ENCODE results near the gene CTNNA3.

DNA sequence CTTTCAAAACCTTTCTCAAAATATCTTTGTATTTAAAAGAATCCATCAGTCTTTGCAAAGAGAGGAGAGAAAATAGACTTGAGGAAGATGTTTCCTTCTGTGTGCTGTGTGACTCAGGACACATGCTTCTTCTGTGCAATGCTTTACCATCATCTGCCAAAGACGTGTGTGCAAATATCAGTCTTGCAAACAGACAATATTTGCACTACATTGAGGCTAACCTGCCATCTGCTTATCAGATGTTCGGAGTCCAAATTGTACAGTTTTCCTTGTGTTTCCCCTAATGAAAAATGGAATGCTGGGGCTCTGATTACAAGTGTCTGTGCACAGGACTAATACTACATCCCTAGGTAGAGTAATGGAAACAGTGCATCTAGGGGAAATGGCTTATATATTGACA is 1123.3 kb downstream of the CTNNA3 start:
- TF ChIP-seq, protein P1, sequence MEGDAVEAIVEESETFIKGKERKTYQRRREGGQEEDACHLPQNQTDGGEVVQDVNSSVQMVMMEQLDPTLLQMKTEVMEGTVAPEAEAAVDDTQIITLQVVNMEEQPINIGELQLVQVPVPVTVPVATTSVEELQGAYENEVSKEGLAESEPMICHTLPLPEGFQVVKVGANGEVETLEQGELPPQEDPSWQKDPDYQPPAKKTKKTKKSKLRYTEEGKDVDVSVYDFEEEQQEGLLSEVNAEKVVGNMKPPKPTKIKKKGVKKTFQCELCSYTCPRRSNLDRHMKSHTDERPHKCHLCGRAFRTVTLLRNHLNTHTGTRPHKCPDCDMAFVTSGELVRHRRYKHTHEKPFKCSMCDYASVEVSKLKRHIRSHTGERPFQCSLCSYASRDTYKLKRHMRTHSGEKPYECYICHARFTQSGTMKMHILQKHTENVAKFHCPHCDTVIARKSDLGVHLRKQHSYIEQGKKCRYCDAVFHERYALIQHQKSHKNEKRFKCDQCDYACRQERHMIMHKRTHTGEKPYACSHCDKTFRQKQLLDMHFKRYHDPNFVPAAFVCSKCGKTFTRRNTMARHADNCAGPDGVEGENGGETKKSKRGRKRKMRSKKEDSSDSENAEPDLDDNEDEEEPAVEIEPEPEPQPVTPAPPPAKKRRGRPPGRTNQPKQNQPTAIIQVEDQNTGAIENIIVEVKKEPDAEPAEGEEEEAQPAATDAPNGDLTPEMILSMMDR (IDR thresholded peaks at IDR 0.05): no peak
- no peak for TF ChIP-seq EP300 (IDR thresholded peaks at IDR 0.05; ENCODE audit: low read depth)
